ENCODE data around the gene BORCS5.
"Not testable (repeated sequence)": the region's sequence is repeated elsewhere in the genome, so short reads cannot be mapped to it uniquely, and the experiment has no call there.

Gene BORCS5

DNA sequence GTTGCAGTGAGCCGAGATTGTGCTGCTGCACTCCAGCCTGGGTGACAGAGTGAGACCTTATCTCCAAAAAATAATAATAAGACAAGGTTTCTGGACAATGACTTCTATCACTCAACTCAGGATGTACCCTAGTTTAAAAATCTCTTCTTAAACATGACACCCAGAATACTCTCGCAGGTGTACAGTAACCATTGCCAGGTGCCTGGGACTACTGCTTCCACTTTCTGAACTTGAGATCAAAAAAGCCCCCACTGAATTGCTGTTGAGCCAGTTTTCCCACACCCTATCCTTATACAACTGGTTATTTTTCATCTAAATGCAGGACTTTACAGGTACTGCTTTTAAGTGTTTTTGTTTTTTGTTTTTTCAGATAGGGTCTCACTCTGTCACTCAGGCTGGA lies 36.3 kb downstream of the BORCS5 start:
- DNase-seq (ENCODE audit: low read depth): no peak

DNA sequence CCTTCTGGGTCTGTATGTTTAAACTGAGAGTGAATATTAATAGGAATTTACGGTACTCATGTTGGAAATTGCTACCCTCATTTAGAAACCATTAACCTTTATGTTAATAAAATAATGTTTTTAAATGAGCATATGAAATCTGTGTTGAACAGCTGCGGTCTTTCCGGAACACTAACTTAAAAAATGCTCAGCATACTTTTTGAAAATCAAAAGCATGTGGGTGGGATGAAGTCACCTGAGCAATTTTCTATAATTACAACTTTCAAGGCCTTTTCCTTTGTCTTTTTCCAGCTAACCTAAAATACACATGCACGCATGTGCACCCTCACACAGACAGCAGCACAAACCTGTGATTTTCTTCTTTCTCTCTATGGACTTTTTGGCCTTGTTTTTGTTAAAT lies 39.8 kb downstream of the BORCS5 start:
- no peak for DNase-seq (ENCODE audit: low read depth)

DNA sequence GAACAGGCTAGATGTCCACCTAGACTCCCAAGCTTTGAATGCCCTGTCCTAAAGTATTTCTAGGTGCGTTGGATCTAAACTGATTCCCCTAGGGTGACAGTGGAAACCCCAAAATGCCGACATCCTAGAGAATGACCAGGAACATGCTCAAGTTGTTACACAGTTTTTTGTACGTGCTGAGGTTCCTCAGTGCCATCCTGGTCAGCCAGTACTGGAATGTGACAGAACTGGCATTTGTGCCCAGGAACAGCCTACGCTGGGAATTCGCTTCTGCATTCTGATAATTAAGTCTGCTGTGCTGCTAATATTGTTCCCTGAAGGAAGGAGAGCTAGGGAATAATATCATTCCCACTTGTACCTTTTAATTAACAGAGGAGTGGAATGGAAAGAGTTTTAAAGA lies 40.3 kb downstream of the BORCS5 start:
- DNase-seq (ENCODE audit: low read depth): no peak

DNA sequence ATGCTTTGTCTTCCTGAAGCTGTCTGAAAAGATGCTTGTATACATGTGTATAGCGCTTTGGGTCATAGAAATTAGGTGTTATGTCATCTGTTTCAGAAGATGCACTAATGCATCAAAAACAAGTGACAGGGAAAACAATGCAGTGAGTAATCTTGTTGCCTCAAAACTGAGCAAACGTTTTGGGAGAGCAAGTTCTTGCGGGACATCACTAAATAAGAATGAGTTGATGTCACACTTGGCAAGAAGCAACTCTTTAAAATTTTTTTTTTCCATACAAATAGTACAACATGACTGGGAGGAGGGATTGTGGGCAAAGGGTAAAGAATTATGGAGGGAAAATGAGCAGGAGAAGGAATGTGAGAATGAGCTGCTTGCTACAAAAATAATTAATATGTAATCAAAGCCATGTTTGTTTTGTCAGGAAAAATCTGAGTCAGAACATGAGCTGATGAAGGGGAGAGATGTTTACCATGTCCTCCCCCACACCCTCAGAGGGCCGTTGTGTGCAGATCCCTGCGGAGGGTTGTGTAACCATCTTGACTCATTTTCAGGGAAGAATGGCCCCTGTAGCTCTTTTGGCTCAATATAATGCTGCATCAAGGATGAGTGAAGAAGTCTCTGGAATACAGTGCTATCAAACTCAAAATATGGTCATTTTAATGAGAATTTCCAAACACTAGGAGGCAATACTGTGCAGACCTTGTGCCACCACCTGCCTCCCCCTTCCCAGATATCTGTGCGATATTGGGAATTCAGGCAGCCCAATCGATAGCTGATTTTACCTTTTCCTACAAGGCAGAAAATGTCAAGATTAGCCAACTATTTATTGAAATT lies 41.4 kb downstream of the BORCS5 start:
- no peak for DNase-seq (ENCODE audit: low read depth)

DNA sequence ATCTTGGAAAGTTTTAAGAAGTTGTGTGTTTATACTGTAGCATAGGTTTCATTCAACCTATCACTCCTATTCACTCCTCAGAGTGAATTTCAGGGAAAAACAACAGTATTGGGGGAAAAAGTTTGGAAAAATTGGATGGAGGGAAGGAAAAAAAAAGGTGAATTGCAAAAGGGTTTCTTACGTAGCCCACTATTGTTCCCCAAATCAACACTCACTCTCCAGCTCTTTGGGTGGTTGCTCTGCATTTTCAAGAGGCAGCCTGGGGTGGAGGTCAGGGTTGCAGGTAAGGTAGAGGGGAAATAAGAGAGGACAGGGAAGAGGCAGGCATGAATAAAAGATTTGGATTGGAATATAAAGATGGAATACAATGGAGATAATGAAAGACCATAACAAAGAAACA lies 42.3 kb downstream of the BORCS5 start:
- DNase-seq (ENCODE audit: low read depth): no peak

DNA sequence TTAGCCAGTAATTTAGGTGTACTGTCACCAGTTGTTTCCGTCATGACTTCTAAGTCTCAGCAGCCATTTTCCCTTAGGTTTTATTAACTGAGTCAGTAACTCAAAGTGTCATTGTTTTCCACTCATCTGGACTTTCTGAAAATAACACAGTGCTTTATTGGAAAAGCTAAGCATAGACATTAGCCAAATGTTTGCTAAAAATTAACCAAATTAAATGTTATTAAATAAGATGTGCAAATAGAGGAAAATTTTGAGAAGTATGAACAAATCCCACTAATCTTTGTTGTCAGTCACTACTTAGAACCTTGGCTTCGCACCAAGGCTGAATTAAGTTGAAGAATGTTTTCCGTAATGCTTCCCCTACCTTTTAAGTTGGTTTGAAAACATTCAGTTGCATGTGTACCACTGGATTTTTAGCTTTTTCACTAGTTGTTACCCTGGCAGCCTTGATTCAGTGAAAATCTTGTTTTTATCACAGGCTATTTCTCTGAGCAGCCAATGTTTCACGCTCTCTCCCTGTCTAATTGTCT lies 43.0 kb downstream of the BORCS5 start:
- DNase-seq (ENCODE audit: low read depth): no peak

DNA sequence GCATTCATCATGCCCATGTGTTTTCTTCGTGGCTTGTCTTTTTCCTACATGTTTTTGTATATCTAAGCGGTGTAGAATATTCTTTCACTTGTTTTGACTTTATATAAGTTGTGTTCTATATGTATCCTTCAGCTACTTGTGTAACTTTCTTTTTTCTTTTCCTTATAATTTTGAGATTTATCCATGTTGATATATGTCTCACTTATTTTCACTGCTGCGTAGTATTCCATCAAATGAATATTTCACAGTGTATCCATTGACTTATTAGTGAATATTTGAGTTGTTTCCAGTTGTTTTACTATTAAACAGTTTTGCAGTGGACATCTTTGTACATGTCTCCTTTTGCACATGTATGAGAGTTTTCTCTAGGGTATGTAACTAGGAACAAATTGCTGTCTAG lies 43.9 kb downstream of the BORCS5 start:
- no peak for DNase-seq (ENCODE audit: low read depth)

DNA sequence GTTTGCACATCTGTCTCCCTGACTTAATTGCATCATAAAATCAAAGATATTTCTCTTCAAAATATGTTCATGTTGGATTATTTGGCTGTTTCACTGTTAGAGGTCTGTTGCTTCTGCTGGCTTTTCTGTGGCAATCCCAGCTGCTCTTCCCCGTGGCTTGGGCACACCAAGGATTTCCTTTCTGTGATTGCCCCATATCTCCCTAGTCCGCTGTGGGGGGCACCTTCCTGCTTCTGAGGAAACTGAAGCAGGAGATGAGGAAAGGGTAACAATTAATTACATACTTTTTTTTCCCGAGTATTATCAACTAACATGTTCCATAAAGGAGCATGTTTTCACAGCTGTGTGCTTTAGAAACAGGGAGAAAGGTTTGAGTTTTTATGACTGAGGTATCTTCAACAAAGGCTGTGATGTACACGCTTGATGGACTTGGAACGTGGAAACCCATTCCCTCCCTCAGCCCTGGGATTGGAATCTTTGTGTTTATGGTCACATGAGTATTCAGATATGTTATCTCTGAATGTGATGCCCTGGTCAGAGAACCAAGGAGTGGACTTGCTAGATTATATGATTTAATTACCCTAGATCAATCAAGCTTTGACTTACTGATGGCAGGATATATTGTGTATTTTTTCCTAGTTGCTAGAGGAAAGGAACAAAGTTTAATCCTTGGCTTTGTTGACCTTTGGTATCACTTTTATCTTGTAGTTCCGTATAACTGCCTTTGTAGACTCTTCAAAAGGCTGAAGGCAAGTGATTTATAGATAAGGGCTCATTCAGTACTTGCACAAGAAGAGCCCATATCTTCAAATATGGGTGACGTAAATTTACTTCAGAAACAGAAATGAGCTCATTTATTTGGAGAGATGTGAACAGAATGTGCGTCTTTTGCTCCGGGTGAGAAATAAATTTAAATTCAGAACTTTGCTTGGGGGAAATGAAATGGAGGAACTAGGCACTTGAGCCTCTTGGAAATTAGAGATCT lies 46.7 kb downstream of the BORCS5 start:
- no peak for DNase-seq (ENCODE audit: low read depth)

DNA sequence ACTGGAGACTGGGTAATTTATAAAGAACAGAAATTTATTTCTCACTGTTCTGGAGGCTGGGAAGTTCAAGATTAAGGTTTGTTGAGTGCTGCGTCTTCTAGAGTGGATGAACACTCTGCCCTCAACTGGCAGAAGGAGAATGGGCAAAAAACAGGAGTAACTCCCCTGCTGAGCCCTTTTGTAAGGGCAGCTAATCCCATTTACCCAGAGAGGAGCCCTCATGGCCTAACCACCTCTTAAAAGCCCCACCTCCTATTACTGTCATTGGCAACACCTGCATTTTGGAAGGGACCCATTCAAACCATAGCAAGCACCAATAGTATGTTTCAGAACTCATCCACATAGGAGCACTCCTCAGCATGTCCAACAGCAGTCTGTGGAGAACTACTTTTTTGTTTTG lies 47.4 kb downstream of the BORCS5 start:
- DNase-seq (ENCODE audit: low read depth): no peak

DNA sequence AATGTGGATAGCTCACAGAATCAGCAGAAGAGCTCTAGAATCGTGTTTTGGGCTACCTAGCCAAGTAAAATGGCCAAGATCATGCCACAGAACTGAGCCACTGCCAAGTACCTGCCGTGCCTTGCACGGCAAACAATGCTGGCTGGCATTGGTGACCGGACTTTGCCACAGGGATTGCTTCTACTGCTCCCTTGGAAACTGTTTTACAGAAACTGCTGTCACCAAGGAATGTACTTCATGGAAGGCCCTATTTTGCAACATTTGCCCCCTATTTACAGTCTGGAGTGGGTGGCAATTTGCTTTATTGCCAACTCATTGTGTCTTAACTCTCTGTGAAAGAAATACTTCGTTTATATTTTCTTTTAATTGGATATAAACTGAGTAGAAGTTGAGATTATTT lies 49.0 kb downstream of the BORCS5 start:
- no peak for DNase-seq (ENCODE audit: low read depth)

DNA sequence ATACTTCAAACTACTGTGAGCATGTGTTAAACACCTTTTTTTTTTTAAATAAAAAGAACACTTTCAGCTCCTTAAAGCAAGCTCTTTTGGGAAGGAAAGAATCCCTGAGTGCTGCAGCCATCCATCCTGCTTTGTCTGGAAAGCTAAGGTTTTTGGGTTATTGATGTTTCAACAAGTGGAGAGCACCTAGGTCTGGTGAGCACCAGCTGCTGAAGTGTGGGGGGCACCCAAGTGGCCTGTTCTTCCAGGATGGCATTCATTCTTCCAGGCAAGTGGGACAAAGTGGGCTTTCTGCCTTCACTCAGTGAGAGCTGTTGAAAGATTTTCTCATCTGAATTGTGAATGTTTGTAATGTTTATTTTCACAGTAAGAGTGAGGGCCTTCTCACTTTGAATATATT lies 49.9 kb downstream of the BORCS5 start:
- no peak for DNase-seq (ENCODE audit: low read depth)

DNA sequence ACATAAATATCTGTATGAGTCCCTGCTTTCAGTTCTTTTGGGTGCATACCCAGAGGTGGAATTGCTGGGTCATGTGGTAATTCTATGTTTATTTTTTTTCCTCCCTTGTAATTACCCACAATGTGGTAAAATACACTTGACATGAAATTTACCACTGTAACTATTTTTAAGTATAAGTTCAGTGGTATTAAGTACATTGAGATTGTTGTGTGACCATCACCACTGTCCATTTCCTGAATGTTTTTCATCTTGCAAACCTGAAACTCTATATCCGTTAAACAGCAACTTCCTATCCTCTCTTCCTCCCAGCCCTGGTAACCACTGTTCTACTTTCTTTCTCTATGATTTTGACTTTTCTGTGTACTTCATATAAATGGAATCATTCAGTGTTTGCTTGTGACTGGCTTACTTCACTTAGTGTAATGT lies 51.4 kb downstream of the BORCS5 start:
- DNase-seq (ENCODE audit: low read depth): no peak

DNA sequence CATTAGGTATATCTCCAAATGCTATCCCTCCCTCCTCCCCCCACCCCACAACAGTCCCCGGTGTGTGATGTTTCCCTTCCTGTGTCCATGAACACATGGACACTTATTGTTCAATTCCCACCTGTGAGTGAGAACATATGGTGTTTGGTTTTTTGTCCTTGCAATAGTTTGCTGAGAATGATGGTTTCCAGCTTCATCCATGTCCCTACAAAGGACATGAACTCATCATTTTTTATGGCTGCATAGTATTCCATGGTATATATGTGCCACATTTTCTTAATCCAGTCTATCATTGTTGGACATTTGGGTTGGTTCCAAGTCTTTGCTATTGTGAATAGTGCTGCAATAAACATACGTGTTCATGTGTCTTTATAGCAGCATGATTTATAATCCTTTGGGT lies 52.5 kb downstream of the BORCS5 start:
- not testable (repeated sequence) for DNase-seq (ENCODE audit: low read depth)

DNA sequence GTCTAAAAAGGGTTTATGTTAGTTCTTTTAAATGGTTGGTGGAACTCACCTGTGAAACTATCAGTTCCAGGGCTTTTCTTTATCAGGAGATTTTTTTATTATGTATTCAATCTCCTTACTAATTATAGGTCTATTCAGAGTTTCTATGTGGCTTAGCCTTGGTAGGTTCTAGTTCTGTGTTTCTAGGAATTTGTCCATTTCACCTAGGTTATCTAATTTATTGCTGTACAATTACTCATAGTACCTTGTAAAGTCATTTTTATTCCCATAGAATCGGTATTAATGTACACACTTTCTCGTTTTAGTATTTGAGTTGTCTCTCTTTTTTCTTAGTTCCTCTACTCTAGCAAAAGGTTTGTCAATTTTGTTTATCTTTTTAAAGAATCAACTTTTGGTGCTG lies 59.0 kb downstream of the BORCS5 start:
- DNase-seq (ENCODE audit: low read depth): no peak

DNA sequence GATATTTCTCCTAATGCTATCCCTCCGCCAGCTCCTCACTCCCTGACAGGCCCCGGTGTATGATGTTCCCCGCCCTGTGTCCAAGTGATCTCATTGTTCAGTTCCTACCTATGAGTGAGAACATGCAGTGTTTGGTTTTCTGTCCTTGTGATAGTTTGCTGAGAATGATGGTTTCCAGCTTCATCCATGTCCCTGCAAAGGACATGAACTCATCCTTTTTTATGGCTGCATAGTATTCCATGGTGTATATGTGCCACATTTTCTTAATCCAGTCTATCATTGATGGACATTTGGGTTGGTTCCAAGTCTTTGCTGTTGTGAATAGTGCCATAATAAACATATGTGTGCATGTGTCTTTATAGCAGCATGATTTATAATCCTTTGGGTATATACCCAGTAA lies 62.3 kb downstream of the BORCS5 start:
- DNase-seq (ENCODE audit: low read depth): not testable (repeated sequence)

DNA sequence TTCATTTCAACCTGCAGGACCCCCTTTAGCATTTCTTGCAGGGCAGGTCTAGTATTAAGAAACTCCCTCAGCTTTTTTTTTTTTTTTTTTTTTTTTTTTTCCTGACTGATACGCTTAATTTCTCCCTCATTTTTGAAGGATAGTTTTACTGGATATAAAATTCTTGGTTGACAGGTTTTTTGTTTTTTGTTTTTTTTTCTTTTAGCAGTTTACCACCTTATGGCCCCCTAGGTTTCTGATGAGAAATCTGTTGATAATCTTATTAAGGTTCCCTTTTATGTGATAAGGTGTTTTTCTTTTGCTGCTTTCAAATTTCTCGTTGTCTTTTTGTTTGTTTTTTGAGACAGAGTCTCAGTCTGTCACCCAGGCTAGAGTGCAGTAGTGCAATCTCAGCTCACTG lies 66.5 kb downstream of the BORCS5 start:
- DNase-seq (ENCODE audit: low read depth): no peak

DNA sequence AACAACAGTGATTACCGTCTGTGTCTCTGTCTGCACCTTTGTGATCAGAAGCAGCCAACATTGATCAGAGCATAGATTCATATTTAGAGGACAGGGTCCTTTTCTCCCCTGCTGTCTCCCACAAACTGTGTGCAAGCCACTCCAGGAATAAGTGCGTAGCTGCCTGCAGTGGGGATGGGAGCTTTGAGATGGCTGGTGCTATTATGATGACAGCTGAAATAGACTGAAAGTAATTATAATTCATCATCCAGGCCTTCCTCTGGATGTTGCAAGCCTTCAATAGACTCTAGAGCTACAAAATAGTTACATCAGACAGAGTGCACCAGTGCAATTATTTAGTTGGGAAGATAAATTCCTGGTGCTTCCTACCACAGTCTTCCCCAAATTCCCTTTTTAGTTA lies 68.1 kb downstream of the BORCS5 start:
- DNase-seq (ENCODE audit: low read depth): no peak

DNA sequence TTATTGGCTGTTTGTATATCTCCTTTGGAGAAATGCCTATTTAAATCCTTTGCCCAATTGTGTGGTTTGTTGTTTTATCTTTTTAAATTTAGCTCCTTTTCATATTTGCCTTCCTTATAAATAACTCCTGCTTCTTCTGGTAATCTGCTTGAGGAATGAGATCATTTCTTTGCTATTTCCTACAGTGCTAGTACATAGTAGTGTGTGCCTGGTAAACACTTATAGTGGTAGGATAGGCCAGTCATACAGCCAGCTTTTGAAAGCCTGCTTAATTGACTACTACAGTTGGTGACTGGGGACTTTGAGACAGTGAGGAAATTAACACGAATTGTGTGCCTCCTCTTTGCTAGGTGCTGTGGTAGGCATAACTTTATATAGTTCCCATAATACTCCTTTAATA lies 68.7 kb downstream of the BORCS5 start:
- DNase-seq (ENCODE audit: low read depth): no peak

DNA sequence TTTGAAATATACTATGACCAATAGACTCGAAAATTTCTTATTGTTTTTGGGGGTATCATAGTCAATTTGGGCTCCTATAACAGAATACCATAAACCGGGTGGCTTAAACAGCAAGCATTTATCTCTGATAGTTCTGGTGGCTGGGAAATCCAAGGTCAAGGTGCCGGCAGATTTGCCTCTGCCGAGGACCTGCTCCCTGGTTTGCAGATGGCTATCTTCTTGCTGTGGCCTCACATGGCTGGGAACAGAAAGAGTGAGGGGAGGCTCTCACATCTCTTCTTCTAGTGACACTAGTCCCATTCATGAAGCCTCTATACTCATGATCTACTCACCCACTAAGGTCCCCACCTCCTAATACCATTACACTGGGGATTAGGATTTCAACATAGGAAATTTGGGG lies 70.7 kb downstream of the BORCS5 start:
- no peak for DNase-seq (ENCODE audit: low read depth)

DNA sequence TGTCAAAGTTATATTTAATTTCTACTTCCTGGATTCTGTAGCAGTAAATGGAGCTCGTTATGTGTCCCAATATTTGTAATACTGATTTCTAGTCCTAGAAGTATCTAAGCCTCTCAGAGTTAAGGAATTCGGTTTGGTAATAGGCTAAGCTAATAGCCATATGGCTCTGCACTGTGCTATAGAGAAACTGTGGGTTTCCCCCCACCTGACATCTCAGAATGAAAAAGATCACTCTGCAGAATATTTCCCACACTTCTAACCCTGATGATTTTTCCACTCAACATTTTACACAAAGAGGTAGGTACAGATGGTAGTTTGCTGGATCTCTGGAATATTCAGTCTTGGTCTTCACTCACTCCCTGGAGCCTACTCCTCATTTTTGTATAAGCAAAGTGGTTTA lies 71.2 kb downstream of the BORCS5 start:
- no peak for DNase-seq (ENCODE audit: low read depth)

DNA sequence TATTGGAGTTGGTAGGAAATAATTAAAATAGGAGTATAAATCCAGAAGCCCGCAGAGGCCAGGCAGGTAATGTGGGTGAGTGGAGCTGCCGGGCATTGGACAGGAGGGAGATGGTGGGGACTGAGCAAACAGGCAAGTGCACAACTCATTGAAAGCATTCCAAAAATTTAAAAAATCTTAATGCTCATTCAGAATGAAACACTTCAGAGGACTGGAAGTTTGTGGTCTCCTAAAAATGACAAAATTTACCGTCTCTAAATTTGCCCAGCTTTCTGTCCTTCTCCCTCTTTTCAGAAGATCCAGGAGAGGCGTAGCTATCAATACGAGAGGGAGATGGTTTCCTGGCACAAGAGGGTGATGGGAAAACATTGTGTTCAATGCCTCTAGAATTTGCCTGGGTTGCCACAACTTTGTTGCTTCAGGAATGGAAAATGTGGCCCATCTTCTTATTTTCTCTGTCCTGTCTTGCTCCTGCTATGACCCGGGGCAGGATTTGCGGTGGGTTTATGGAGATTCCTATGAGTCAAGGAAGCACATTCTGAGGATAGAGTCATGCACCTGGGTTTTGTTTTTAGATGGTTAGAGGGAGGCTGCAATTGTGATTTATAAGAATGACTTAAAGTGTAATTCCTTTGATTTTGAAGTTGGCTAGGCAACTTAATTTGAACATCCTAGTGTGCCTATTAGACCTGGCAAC lies 72.2 kb downstream of the BORCS5 start:
- DNase-seq (ENCODE audit: low read depth): no peak

DNA sequence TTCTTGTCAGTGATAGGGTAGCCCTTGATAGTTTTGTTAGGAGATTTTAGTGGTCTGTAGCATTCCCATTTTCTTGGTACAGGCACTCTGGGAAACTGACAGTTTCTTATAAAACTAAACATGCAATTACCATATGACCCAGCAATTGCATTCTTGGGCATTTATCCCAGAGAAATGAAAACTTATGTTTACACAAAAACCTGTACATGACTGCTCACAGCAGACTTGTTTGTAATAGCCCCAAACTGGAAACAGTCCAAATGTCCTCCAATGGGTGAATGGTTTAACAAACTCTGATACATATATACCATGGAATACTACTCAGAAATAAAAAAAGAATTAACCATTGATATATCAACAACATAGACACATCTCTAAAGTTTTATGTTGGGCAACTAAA lies 75.5 kb downstream of the BORCS5 start:
- DNase-seq (ENCODE audit: low read depth): no peak
